Liver (tissue), 9 donors: ENCODE data around the gene PCDHGA5. TPM values are rescaled to one million over a fixed set of nuclear protein-coding genes. Genes with fewer than 3 reads are reported as not detected.
"Not testable (repeated sequence)": the region's sequence is repeated elsewhere in the genome, so short reads cannot be mapped to it uniquely, and the experiment has no call there.

Source experiments
- DNase-seq: peaks from one replicate; pipeline ENCODE4 v3.0.0-alpha.2; 2017; ENCODE audit warnings: low spot score
- H3K27ac ChIP-seq, 2 donors: one replicate each; pipeline ENCODE4 v1.7.0; 2013; ENCODE audit warnings: inconsistent platforms in 2 of 2, low read length in 2 of 2, control low read depth in 1 of 2, low read depth in 1 of 2, mild to moderate bottlenecking in 1 of 2
- H3K27me3 ChIP-seq, 4 donors: one replicate each; pipeline versions ENCODE4 v1.6.1 to v1.7.0; 2013; ENCODE audit warnings: low read length in 3 of 4, inconsistent platforms in 1 of 4, mild to moderate bottlenecking in 1 of 4, moderate library complexity in 1 of 4; ENCODE audit not compliant: control insufficient read depth in 4 of 4, insufficient read depth in 4 of 4
- H3K36me3 ChIP-seq, 4 donors: one replicate each; pipeline versions ENCODE4 v1.6.1 to v1.7.0; 2013; ENCODE audit warnings: low read length in 3 of 4, mild to moderate bottlenecking in 3 of 4, low read depth in 1 of 4, moderate library complexity in 1 of 4; ENCODE audit not compliant: control insufficient read depth in 4 of 4, insufficient read depth in 3 of 4
- H3K4me1 ChIP-seq, 4 donors: one replicate each; pipeline versions ENCODE4 v1.6.1 to v1.7.0; 2013; ENCODE audit warnings: low read length in 3 of 4, mild to moderate bottlenecking in 3 of 4, moderate library complexity in 1 of 4; ENCODE audit not compliant: control insufficient read depth in 4 of 4, insufficient read depth in 4 of 4
- H3K4me3 ChIP-seq, 3 donors: one replicate each; pipeline versions ENCODE4 v1.6.1 to v1.7.0; 2013; ENCODE audit warnings: low read length in 3 of 3, control low read depth in 1 of 3, low read depth in 1 of 3, mild to moderate bottlenecking in 1 of 3
- H3K9ac ChIP-seq, 2 donors: one replicate each; pipeline ENCODE4 v1.7.0; 2013; ENCODE audit warnings: low read length in 2 of 2, mild to moderate bottlenecking in 2 of 2, moderate library complexity in 2 of 2, control low read depth in 1 of 2, low read depth in 1 of 2
- H3K9me3 ChIP-seq, 4 donors: one replicate each; pipeline versions ENCODE4 v1.6.1 to v1.7.0; 2013; ENCODE audit warnings: low read length in 3 of 4; ENCODE audit not compliant: control insufficient read depth in 4 of 4
- CTCF ChIP-seq: fragments of 150-350 bp; IDR thresholded peaks from 2 replicates; pipeline ENCODE4 v1.5.1; 2017; ENCODE audit warnings: improper control_type of control experiment, low read depth, low read length; ENCODE audit not compliant: missing input control
- EGR1 ChIP-seq, 2 donors: IDR thresholded peaks; 2 replicates each; pipeline ENCODE4 v1.6.1; 2016 to 2018; ENCODE audit warnings: antibody characterized with exemption in 2 of 2, low read depth in 2 of 2
- FOXA1 ChIP-seq: IDR thresholded peaks from 2 replicates; pipeline ENCODE4 v1.6.1; 2016; ENCODE audit warnings: antibody characterized with exemption
- HNF4A ChIP-seq, 2 donors: conservative IDR thresholded peaks; 2 replicates each; pipeline ENCODE4 v1.6.1; 2016; ENCODE audit warnings: antibody characterized with exemption in 2 of 2, mild to moderate bottlenecking in 2 of 2
- HNF4G ChIP-seq: IDR thresholded peaks from 2 replicates; pipeline ENCODE4 v1.6.1; 2016; ENCODE audit warnings: antibody characterized with exemption
- NR2F2 ChIP-seq: IDR thresholded peaks from 2 replicates; pipeline ENCODE4 v1.6.1; 2016; ENCODE audit warnings: antibody characterized with exemption
- RAD21 ChIP-seq, 2 donors: IDR thresholded peaks; 2 replicates each; pipeline ENCODE4 v1.6.1; 2016; ENCODE audit warnings: antibody characterized with exemption in 2 of 2, mild to moderate bottlenecking in 2 of 2
- RXRA ChIP-seq, 2 donors: IDR thresholded peaks; 2 replicates each; pipeline ENCODE4 v1.6.1; 2017 to 2018; ENCODE audit warnings: antibody characterized with exemption in 2 of 2, mild to moderate bottlenecking in 1 of 2
- TAF1 ChIP-seq: conservative IDR thresholded peaks from 2 replicates; pipeline ENCODE4 v1.6.1; 2016; ENCODE audit warnings: antibody characterized with exemption, mild to moderate bottlenecking
- YY1 ChIP-seq: IDR thresholded peaks from 2 replicates; pipeline ENCODE4 v1.6.1; 2016; ENCODE audit warnings: antibody characterized with exemption, mild to moderate bottlenecking
- WGBS: extraction: QIAGEN DNeasy Blood & Tissue Kit; methylation state at CpG from one replicate; pipeline ENCODE4 v1.1.7; 2013; 5-methylcytosine and 5-hydroxymethylcytosine counted together
- polyA plus RNA-seq, 2 donors: library from polyadenylated mRNA; stranded (reverse) in 1 of 2; unstranded in 1 of 2; fragments of 200-250 nt in 1 of 2; fragments of >200 nt in 1 of 2; fragmentation: Nextera tagmentation in 1 of 2; extraction: Ambion mirVana in 1 of 2; gene quantifications; one replicate each; pipeline versions ENCODE4 v1.2.1 to v1.2.3, GENCODE V29; 2013 to 2015
- total RNA-seq, 2 donors: library from RNA; depleted of rRNA; stranded (reverse); fragments of >200 nt; gene quantifications; one replicate each; pipeline ENCODE4 v1.2.3, GENCODE V29; 2014
- TF ChIP-seq, protein P1 (sequence below): IDR thresholded peaks from 2 replicates; pipeline ENCODE4 v1.6.1; 2016; ENCODE audit warnings: antibody characterized with exemption, mild to moderate bottlenecking
- TF ChIP-seq, protein P2 (sequence below): IDR thresholded peaks from 2 replicates; pipeline ENCODE4 v1.6.1; 2016; ENCODE audit warnings: antibody characterized with exemption
- TF ChIP-seq, protein P3 (sequence below): IDR thresholded peaks from 2 replicates; pipeline ENCODE4 v1.6.1; 2016; ENCODE audit warnings: antibody characterized with exemption
- donor health status: healthy.
- donor health status: healthy.
- donor health status: healthy.
- donor health status: healthy.
- donor health status: healthy.

Gene PCDHGA5
- total and polyA plus RNA-seq, 4 donors = 0.04 to 0.50 (median 0.09) TPM

DNA sequence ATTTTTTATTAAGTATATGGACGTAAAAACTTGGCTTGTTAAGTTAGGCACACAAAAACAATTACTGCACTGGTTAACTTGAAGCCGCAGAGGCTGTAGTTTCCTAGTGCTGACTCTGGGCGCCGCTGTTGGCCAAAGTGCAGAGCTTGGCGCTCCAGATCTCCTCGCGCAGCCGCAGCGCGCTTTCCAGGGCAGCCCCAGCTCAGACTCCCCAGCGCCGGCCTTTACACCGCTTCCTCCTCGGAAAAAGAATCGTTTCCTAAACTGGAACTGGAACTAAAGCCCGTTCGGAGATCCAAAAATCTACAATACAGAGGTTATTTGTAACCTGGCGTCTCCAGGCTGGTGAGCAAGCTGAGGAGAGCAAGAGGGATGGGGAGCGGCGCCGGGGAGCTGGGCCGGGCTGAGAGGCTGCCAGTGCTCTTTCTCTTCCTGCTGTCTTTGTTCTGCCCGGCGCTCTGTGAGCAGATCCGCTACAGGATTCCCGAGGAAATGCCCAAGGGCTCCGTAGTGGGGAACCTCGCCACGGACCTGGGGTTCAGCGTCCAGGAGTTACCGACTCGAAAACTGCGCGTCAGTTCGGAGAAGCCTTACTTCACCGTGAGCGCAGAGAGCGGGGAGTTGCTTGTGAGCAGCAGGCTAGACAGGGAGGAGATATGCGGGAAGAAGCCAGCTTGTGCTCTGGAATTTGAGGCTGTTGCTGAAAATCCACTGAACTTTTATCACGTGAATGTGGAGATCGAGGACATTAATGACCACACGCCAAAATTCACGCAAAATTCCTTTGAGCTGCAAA lies 34.0 kb downstream of the PCDHGA5 start, which contains the start of gene PCDHGB5:
Gene PCDHGB5 (plus strand): TSS at position 192 of the 796 bp plus-strand sequence. CDS start 181 bp downstream, at position 373.
- Histone ChIP-seq H3K4me3 (peak within 1 kb of the TSS; percentile 41 to 54 (median 45)), H3K9me3 (peaks cover 20 to 67% (median 36%) of the 10 kb centered on the region in 4 donors)
- H3K27me3 ChIP-seq, DNase-seq, H3K9ac ChIP-seq, H3K4me1 ChIP-seq, H3K27ac ChIP-seq, H3K36me3 ChIP-seq: not testable (repeated sequence)
- TF ChIP-seq CTCF (peak; percentile 64), RAD21 (IDR thresholded peaks at IDR 0.05) (peak; percentile 68 to 73)
- 7% methylated on average over 24 of the region's 43 CpGs for WGBS

GRCh38 chr5:141398608-141399007 lies 34.6 kb downstream of the PCDHGA5 start:
- WGBS = 25% methylated on average over 15 of the region's 15 CpGs
- Histone ChIP-seq H3K27ac (no peak overlapping the region), H3K36me3 (no peaks in the 10 kb centered on the region), H3K9me3 (peaks cover 15 to 68% (median 35%) of the 10 kb centered on the region in 4 donors), H3K27me3 (peaks cover 0 to 3% (median 0%) of the 10 kb centered on the region in 4 donors), H3K4me1 (peaks cover 0 to 4% (median 0%) of the 10 kb centered on the region in 4 donors), H3K9ac (no peak overlapping the region), H3K4me3 (peak overlapping the region in 2 of 3 donors; percentile 41 to 54)
- no peak for TF ChIP-seq YY1
- TF ChIP-seq HNF4G = no peak
- no peak for TF ChIP-seq CTCF
- TF ChIP-seq TAF1 = no peak
- no peak for TF ChIP-seq RXRA (IDR thresholded peaks at IDR 0.05)
- TF ChIP-seq HNF4A (conservative IDR thresholded peaks at IDR 0.05) = no peak
- TF ChIP-seq, protein P1, sequence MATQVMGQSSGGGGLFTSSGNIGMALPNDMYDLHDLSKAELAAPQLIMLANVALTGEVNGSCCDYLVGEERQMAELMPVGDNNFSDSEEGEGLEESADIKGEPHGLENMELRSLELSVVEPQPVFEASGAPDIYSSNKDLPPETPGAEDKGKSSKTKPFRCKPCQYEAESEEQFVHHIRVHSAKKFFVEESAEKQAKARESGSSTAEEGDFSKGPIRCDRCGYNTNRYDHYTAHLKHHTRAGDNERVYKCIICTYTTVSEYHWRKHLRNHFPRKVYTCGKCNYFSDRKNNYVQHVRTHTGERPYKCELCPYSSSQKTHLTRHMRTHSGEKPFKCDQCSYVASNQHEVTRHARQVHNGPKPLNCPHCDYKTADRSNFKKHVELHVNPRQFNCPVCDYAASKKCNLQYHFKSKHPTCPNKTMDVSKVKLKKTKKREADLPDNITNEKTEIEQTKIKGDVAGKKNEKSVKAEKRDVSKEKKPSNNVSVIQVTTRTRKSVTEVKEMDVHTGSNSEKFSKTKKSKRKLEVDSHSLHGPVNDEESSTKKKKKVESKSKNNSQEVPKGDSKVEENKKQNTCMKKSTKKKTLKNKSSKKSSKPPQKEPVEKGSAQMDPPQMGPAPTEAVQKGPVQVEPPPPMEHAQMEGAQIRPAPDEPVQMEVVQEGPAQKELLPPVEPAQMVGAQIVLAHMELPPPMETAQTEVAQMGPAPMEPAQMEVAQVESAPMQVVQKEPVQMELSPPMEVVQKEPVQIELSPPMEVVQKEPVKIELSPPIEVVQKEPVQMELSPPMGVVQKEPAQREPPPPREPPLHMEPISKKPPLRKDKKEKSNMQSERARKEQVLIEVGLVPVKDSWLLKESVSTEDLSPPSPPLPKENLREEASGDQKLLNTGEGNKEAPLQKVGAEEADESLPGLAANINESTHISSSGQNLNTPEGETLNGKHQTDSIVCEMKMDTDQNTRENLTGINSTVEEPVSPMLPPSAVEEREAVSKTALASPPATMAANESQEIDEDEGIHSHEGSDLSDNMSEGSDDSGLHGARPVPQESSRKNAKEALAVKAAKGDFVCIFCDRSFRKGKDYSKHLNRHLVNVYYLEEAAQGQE = no peak
- no peak for TF ChIP-seq FOXA1
- no peak for TF ChIP-seq NR2F2
- TF ChIP-seq, protein P2, sequence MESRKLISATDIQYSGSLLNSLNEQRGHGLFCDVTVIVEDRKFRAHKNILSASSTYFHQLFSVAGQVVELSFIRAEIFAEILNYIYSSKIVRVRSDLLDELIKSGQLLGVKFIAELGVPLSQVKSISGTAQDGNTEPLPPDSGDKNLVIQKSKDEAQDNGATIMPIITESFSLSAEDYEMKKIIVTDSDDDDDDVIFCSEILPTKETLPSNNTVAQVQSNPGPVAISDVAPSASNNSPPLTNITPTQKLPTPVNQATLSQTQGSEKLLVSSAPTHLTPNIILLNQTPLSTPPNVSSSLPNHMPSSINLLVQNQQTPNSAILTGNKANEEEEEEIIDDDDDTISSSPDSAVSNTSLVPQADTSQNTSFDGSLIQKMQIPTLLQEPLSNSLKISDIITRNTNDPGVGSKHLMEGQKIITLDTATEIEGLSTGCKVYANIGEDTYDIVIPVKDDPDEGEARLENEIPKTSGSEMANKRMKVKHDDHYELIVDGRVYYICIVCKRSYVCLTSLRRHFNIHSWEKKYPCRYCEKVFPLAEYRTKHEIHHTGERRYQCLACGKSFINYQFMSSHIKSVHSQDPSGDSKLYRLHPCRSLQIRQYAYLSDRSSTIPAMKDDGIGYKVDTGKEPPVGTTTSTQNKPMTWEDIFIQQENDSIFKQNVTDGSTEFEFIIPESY = no peak
- TF ChIP-seq, protein P3, sequence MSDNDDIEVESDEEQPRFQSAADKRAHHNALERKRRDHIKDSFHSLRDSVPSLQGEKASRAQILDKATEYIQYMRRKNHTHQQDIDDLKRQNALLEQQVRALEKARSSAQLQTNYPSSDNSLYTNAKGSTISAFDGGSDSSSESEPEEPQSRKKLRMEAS = no peak
- no peak for TF ChIP-seq EGR1 (IDR thresholded peaks at IDR 0.05; ENCODE audit: low read depth in 2 of 2)
- no peak for DNase-seq
